OCI-LY7 (cell line): ENCODE results near the gene DGKB. TPM values are rescaled to one million over a fixed set of nuclear protein-coding genes. Genes with fewer than 3 reads are reported as not detected.

ENCODE experiments used
- BruUV-seq: library from RNA; stranded (reverse); fragments of 400-500 nt; replicated peaks from 2 replicates; lab custom pipeline; 2021; lab: Mats Ljungman, UMichigan
- CTCF ChIA-PET: fragments of 300-600 bp; sonication (Branson Sonifier 250); formaldehyde crosslinking; loops from one replicate; lab custom pipeline; 2022; ENCODE audit warnings: antibody characterized with exemption; ENCODE audit not compliant: unreplicated experiment; lab: Charles Lee
- POLR2A ChIA-PET: fragments of 300-600 bp; sonication (Branson Sonifier 250); formaldehyde crosslinking; loops from one replicate; lab custom pipeline; 2022; ENCODE audit warnings: antibody characterized with exemption; lab: Charles Lee
- DNase-seq: peaks from one replicate; pipeline ENCODE4 v3.0.0-alpha.2; 2015; ENCODE audit warnings: low spot score
- H2AFZ ChIP-seq: fragments of 200-600 bp; sonication (generic), shearing (Covaris generic); 2 replicates; pipeline ENCODE4 v1.6.1; 2014; ENCODE audit warnings: mild to moderate bottlenecking, antibody characterized with exemption, low read length, moderate library complexity
- H3K27ac ChIP-seq: fragments of 200-600 bp; sonication (generic); 2 replicates; pipeline ENCODE4 v1.5.1; 2014; ENCODE audit warnings: mixed run types, low read depth, mild to moderate bottlenecking, moderate library complexity, low read length, inconsistent platforms; ENCODE audit not compliant: poor library complexity, severe bottlenecking
- H3K36me3 ChIP-seq: fragments of 200-600 bp; sonication (generic); 2 replicates; pipeline ENCODE4 v1.6.1; 2014; ENCODE audit warnings: mild to moderate bottlenecking, antibody characterized with exemption, low read length, moderate library complexity, mixed read lengths; ENCODE audit not compliant: insufficient read depth
- H3K4me1 ChIP-seq: fragments of 200-600 bp; sonication (generic); 2 replicates; pipeline ENCODE4 v1.5.1; 2014; ENCODE audit warnings: mild to moderate bottlenecking, low read length; ENCODE audit not compliant: insufficient read depth, poor library complexity, severe bottlenecking
- H3K4me2 ChIP-seq: fragments of 200-600 bp; sonication (generic); 2 replicates; pipeline ENCODE4 v1.6.1; 2014; ENCODE audit warnings: mild to moderate bottlenecking, low read length
- H3K4me3 ChIP-seq: fragments of 200-600 bp; sonication (generic); 2 replicates; pipeline ENCODE4 v1.5.1; 2014; ENCODE audit warnings: mild to moderate bottlenecking, low read depth, low read length; ENCODE audit not compliant: poor library complexity, severe bottlenecking
- H3K79me2 ChIP-seq: fragments of 200-600 bp; sonication (generic); 2 replicates; pipeline ENCODE4 v1.6.1; 2016; ENCODE audit warnings: low read depth, mild to moderate bottlenecking, low read length, moderate library complexity, mixed read lengths; ENCODE audit not compliant: insufficient read depth
- H3K9me2 ChIP-seq: fragments of 200-600 bp; sonication (generic); 2 replicates; pipeline ENCODE4 v1.6.1; 2016; ENCODE audit warnings: mild to moderate bottlenecking, low read length, mixed read lengths; ENCODE audit not compliant: insufficient read depth
- H3K9me3 ChIP-seq: fragments of 200-600 bp; sonication (generic); 2 replicates; pipeline ENCODE4 v1.6.1; 2014; ENCODE audit warnings: mild to moderate bottlenecking, mixed run types, low read length, mixed read lengths
- H4K20me1 ChIP-seq: fragments of 200-600 bp; sonication (generic); 2 replicates; pipeline ENCODE4 v1.6.1; 2014; ENCODE audit warnings: mild to moderate bottlenecking, antibody characterized with exemption, low read length, moderate library complexity, mixed read lengths; ENCODE audit not compliant: insufficient read depth
- EZH2phosphoT487 ChIP-seq: fragments of 200-600 bp; sonication (generic); IDR thresholded peaks from 2 replicates; pipeline ENCODE4 v1.6.1; 2018; ENCODE audit warnings: low read depth, borderline replicate concordance, mild to moderate bottlenecking, mixed run types, antibody characterized with exemption, low read length, moderate library complexity, mixed read lengths
- intact Hi-C: fragments of 100-400 bp; cut with micrococcal nuclease; formaldehyde crosslinking; loops from one replicate; pipeline ENCODE4 v1.10.0; 2022; ENCODE audit not compliant: unreplicated experiment
- total RNA-seq, 2 experiments: library from RNA; depleted of rRNA in 1 of 2; stranded (reverse); fragments of >200 nt in 1 of 2; shearing (Covaris generic) in 1 of 2; gene quantifications; 2 replicates each; pipeline ENCODE4 v1.2.3, GENCODE V29; 2014 to 2022
- TF ChIP-seq, protein P1 (sequence below): fragments of 200-600 bp; sonication (generic); conservative IDR thresholded peaks from 2 replicates; pipeline ENCODE4 v1.5.1; 2014; ENCODE audit warnings: mild to moderate bottlenecking, antibody characterized with exemption, low read length, moderate library complexity, mixed read lengths

The DGKB gene
- total RNA-seq, 2 experiments from 2014 or later, result not detected

DNA sequence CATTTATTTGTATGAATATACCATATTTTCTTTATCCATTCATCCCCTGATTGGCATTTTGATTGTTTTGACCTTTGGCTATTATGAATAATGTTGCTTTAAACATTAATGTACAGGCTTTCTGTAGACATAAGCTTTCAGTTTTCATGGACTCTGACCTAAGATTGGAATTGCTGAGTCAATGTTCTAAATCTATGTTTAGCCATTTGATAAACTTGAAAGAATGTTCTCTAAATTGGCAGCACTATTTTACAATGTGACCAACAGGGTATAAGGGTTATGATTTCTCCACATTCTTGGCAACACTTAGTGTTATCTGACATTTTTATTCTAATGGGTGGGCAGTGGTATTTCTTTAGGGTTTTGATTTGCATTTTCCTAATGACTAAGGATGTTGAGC, 683.4 kb downstream of the DGKB start:
- no peak overlapping the region for H3K27ac ChIP-seq
- H3K9me3 ChIP-seq, result no peaks in the 10 kb centered on the region
- no peak for TF ChIP-seq EZH2phosphoT487
- TF ChIP-seq, protein P1, sequence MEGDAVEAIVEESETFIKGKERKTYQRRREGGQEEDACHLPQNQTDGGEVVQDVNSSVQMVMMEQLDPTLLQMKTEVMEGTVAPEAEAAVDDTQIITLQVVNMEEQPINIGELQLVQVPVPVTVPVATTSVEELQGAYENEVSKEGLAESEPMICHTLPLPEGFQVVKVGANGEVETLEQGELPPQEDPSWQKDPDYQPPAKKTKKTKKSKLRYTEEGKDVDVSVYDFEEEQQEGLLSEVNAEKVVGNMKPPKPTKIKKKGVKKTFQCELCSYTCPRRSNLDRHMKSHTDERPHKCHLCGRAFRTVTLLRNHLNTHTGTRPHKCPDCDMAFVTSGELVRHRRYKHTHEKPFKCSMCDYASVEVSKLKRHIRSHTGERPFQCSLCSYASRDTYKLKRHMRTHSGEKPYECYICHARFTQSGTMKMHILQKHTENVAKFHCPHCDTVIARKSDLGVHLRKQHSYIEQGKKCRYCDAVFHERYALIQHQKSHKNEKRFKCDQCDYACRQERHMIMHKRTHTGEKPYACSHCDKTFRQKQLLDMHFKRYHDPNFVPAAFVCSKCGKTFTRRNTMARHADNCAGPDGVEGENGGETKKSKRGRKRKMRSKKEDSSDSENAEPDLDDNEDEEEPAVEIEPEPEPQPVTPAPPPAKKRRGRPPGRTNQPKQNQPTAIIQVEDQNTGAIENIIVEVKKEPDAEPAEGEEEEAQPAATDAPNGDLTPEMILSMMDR, result no peak
- ChIA-PET POLR2A (no interaction called here), CTCF (no interaction called here)
- DNase-seq, result no peak
- H3K4me2 ChIP-seq, result no peak overlapping the region
- H3K4me3 ChIP-seq, result no peak overlapping the region
- H3K79me2 ChIP-seq, result no peaks in the 10 kb centered on the region
- no peaks in the 10 kb centered on the region for H3K36me3 ChIP-seq
- no TSS peak for BruUV-seq
- no peaks in the 10 kb centered on the region for H3K9me2 ChIP-seq
- intact Hi-C loops, result no loop called here
- no peaks in the 10 kb centered on the region for H4K20me1 ChIP-seq
- H2AFZ ChIP-seq, result no peak overlapping the region
- H3K4me1 ChIP-seq, result no peaks in the 10 kb centered on the region

DNA sequence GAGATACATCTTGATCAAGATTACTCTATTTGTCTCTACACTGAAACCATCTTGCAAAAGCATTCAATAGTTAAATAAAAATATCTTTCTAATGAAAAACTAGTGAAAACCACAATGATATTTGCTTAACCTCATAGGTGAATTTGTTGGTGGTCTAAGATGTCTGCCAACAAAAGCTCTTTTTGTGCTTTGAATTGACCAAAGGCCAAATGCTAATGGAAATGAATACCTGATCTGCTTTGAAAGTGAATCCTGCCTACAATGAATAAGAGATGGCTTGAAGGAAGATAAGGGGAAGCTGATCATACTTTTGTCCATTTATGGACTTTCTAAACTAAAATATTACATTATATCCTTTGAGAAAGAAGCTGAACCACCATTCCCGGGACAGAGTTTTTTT, 684.2 kb downstream of the DGKB start:
- no peaks in the 10 kb centered on the region for H3K4me1 ChIP-seq
- no peak overlapping the region for H3K27ac ChIP-seq
- H2AFZ ChIP-seq, result no peak overlapping the region
- no peak overlapping the region for H3K4me2 ChIP-seq
- no peaks in the 10 kb centered on the region for H3K9me3 ChIP-seq
- H3K4me3 ChIP-seq, result no peak overlapping the region
- no peaks in the 10 kb centered on the region for H3K79me2 ChIP-seq
- intact Hi-C loops, result no loop called here
- no peak for DNase-seq
- H3K9me2 ChIP-seq, result no peaks in the 10 kb centered on the region
- H4K20me1 ChIP-seq, result no peaks in the 10 kb centered on the region
- ChIA-PET POLR2A (interaction anchor here (0.6 to 0.9 kb wide), 2 partner anchors 22 to 110 kb away, joined by 3 read pairs; no protein-coding TSS in a partner anchor), CTCF (no interaction called here)
- no TSS peak for BruUV-seq
- no peak for TF ChIP-seq EZH2phosphoT487
- TF ChIP-seq, protein P1, result no peak
- H3K36me3 ChIP-seq, result no peaks in the 10 kb centered on the region

DNA sequence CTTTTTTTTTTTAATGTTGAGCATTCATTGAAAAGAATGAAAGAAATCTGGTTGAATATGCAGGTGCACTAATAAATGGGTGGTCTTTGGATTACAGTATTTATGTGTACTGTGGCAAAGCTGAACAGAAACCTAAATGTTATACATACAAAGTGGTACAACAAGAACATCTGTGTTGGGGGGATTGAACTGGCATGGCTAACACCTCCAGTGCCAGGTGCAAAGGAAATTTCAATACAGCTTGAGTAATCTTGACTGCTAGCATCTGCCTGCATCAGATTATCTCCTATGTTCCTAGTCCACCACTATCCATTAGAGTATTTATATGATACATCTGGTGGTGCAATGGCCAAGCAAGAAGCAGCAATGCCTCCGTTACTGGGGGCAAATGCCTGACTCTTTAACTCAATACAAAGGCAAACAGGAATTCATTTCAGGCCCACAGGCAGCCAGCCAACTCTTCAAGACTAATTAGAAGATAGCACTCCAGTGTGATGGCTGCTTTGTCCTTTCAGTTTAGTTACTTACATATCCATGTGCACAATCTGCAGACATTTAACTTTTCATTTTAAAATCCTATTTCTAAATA, 692.6 kb downstream of the DGKB start:
- intact Hi-C loops, result no loop called here
- no peaks in the 10 kb centered on the region for H3K9me3 ChIP-seq
- no peaks in the 10 kb centered on the region for H3K4me1 ChIP-seq
- no peak overlapping the region for H3K4me2 ChIP-seq
- POLR2A ChIA-PET, result interaction anchor here (1.3 to 1.5 kb wide), 2 partner anchors 8 to 11 kb away, joined by 3 to 5 read pairs; no protein-coding TSS in a partner anchor
- no TSS peak for BruUV-seq
- H3K27ac ChIP-seq, result no peak overlapping the region
- no peak overlapping the region for H3K4me3 ChIP-seq
- CTCF ChIA-PET, result no interaction called here
- DNase-seq, result no peak
- no peaks in the 10 kb centered on the region for H3K79me2 ChIP-seq
- H4K20me1 ChIP-seq, result no peaks in the 10 kb centered on the region
- H3K36me3 ChIP-seq, result no peaks in the 10 kb centered on the region
- H2AFZ ChIP-seq, result no peak overlapping the region
- H3K9me2 ChIP-seq, result no peaks in the 10 kb centered on the region
- TF ChIP-seq, protein P1, result no peak
- no peak for TF ChIP-seq EZH2phosphoT487
